ENCODE data around the gene ARID1B.
"Not testable (repeated sequence)": the region's sequence is repeated elsewhere in the genome, so short reads cannot be mapped to it uniquely, and the experiment has no call there.

The ARID1B gene

GRCh38 chr6:157034436-157035230 lies 257.5 kb downstream of the ARID1B start:
- no peak for DNase-seq

- no peak for DNase-seq
These were observed 258.4 kb downstream of the ARID1B start for GRCh38 chr6:157035546-157035945.

- no peak for DNase-seq
These were observed 259.1 kb downstream of the ARID1B start for GRCh38 chr6:157036245-157036711.

GRCh38 chr6:157037165-157037564 lies 260.0 kb downstream of the ARID1B start:
- no peak for DNase-seq

- DNase-seq = no peak
These were observed 261.4 kb downstream of the ARID1B start for GRCh38 chr6:157038610-157039009.

- not testable (repeated sequence) for DNase-seq
These were observed 262.5 kb downstream of the ARID1B start for GRCh38 chr6:157039639-157040038.

- no peak for DNase-seq
These were observed 263.0 kb downstream of the ARID1B start for GRCh38 chr6:157040191-157040590.

GRCh38 chr6:157045831-157046454 lies 268.8 kb downstream of the ARID1B start:
- no peak for DNase-seq

GRCh38 chr6:157046776-157047175 lies 269.6 kb downstream of the ARID1B start:
- DNase-seq = no peak

GRCh38 chr6:157047328-157047727 lies 270.1 kb downstream of the ARID1B start:
- no peak for DNase-seq

GRCh38 chr6:157047951-157048350 lies 270.8 kb downstream of the ARID1B start:
- DNase-seq = no peak

GRCh38 chr6:157049133-157049532 lies 272.0 kb downstream of the ARID1B start:
- DNase-seq = no peak

GRCh38 chr6:157050537-157051265 lies 273.5 kb downstream of the ARID1B start:
- DNase-seq = no peak

- DNase-seq = peak; percentile 42
These were observed 277.4 kb downstream of the ARID1B start for GRCh38 chr6:157054531-157054979.

GRCh38 chr6:157055863-157056262 lies 278.7 kb downstream of the ARID1B start:
- DNase-seq = no peak

- peak; percentile 52 for DNase-seq
These were observed 279.1 kb downstream of the ARID1B start for GRCh38 chr6:157056275-157056674.

- no peak for DNase-seq
These were observed 281.4 kb downstream of the ARID1B start for GRCh38 chr6:157058574-157058973.

GRCh38 chr6:157059781-157060180 lies 282.6 kb downstream of the ARID1B start:
- DNase-seq = no peak

- DNase-seq = no peak
These were observed 283.3 kb downstream of the ARID1B start for GRCh38 chr6:157060440-157060952.

- DNase-seq = no peak
These were observed 284.8 kb downstream of the ARID1B start for GRCh38 chr6:157061770-157062594.

GRCh38 chr6:157063176-157063905 lies 286.2 kb downstream of the ARID1B start:
- no peak for DNase-seq

- no peak for DNase-seq
These were observed 286.7 kb downstream of the ARID1B start for GRCh38 chr6:157063923-157064322.
